Measurements from ENCODE around the gene NAA50. TPM values are rescaled to one million over a fixed set of nuclear protein-coding genes. Genes with fewer than 3 reads are reported as not detected.

The NAA50 gene
- total RNA-seq, 1 donor from 2014 or later = 75.0 TPM

GRCh38 chr3:113712129-113712528, 33.9 kb downstream of the NAA50 start:
- intact Hi-C loops (cut with micrococcal nuclease) = no loop called here

GRCh38 chr3:113707835-113708234, 38.2 kb downstream of the NAA50 start:
- no peak for TF ChIP-seq CTCF (IDR thresholded peaks at IDR 0.05; ENCODE audit: borderline replicate concordance)
- Histone ChIP-seq H3K36me3 (no peaks in the 10 kb centered on the region), H3K4me1 (no peaks in the 10 kb centered on the region), H3K27me3 (ENCODE audit: low read depth) (peaks cover 21% of the 10 kb centered on the region), H3K4me3 (no peak overlapping the region), H3K27ac (replicated peaks) (no peak overlapping the region), H3K9me3 (replicated peaks) (no peaks in the 10 kb centered on the region)
- intact Hi-C loops (cut with micrococcal nuclease) = no loop called here
- DNase-seq = no peak

More at GRCh38 chr3:113712129-113712528, 33.9 kb downstream of the NAA50 start:
- H3K4me3 ChIP-seq = no peak overlapping the region
- H3K27ac ChIP-seq (replicated peaks) = no peak overlapping the region
- H3K36me3 ChIP-seq = no peaks in the 10 kb centered on the region
- TF ChIP-seq CTCF (IDR thresholded peaks at IDR 0.05; ENCODE audit: borderline replicate concordance) = no peak
- no peak for DNase-seq
- peaks cover 21% of the 10 kb centered on the region for H3K27me3 ChIP-seq (ENCODE audit: low read depth)
- no peaks in the 10 kb centered on the region for H3K9me3 ChIP-seq (replicated peaks)
- H3K4me1 ChIP-seq = no peaks in the 10 kb centered on the region

GRCh38 chr3:113698956-113699355, 47.1 kb downstream of the NAA50 start:
- TF ChIP-seq CTCF (IDR thresholded peaks at IDR 0.05; ENCODE audit: borderline replicate concordance) = no peak
- no peak for DNase-seq

GRCh38 chr3:113698213-113698742, 47.8 kb downstream of the NAA50 start:
- no peaks in the 10 kb centered on the region for H3K36me3 ChIP-seq
- peaks cover 55% of the 10 kb centered on the region for H3K4me1 ChIP-seq
- no peak for DNase-seq
- intact Hi-C loops (cut with micrococcal nuclease) = no loop called here
- H3K27me3 ChIP-seq (ENCODE audit: low read depth) = no peaks in the 10 kb centered on the region
- no peak for TF ChIP-seq CTCF (IDR thresholded peaks at IDR 0.05; ENCODE audit: borderline replicate concordance)
- H3K27ac ChIP-seq (replicated peaks) = peak overlapping the region; percentile 100
- H3K9me3 ChIP-seq (replicated peaks) = no peaks in the 10 kb centered on the region
- H3K4me3 ChIP-seq = peak overlapping the region; percentile 88

More at GRCh38 chr3:113698956-113699355, 47.1 kb downstream of the NAA50 start:
- H3K27me3 ChIP-seq (ENCODE audit: low read depth) = no peaks in the 10 kb centered on the region
- H3K27ac ChIP-seq (replicated peaks) = peak overlapping the region; percentile 100
- intact Hi-C loops (cut with micrococcal nuclease) = no loop called here
- H3K36me3 ChIP-seq = no peaks in the 10 kb centered on the region
- H3K4me1 ChIP-seq = peaks cover 48% of the 10 kb centered on the region
- peak overlapping the region; percentile 51 for H3K4me3 ChIP-seq
- no peaks in the 10 kb centered on the region for H3K9me3 ChIP-seq (replicated peaks)

- DNase-seq = no peak
- peak overlapping the region; percentile 88 for H3K4me3 ChIP-seq
- H3K9me3 ChIP-seq (replicated peaks) = no peaks in the 10 kb centered on the region
- intact Hi-C loops (cut with micrococcal nuclease) = no loop called here
- TF ChIP-seq CTCF (IDR thresholded peaks at IDR 0.05; ENCODE audit: borderline replicate concordance) = no peak
- H3K4me1 ChIP-seq = peaks cover 61% of the 10 kb centered on the region
- no peaks in the 10 kb centered on the region for H3K36me3 ChIP-seq
- H3K27ac ChIP-seq (replicated peaks) = peak overlapping the region; percentile 100
- H3K27me3 ChIP-seq (ENCODE audit: low read depth) = no peaks in the 10 kb centered on the region
Observed at GRCh38 chr3:113697500-113698090, 48.5 kb downstream of the NAA50 start.

Data from left ventricle myocardium inferior (tissue), 1 donor.